Progenitor cell of endocrine pancreas (in vitro differentiated cells): ENCODE data around the gene RNF182. TPM values are rescaled to one million over a fixed set of nuclear protein-coding genes. Genes with fewer than 3 reads are reported as not detected.

Experiments used
- DNase-seq: peaks from one replicate; pipeline ENCODE4 v3.0.0; 2021; ENCODE audit warnings: low spot score; ENCODE audit not compliant: unreplicated experiment
- H3K27ac Mint-ChIP-seq: 2 replicates; pipeline ENCODE4 v1.8.0; 2021; ENCODE audit warnings: mild to moderate bottlenecking, moderate library complexity, mixed read lengths
- H3K27me3 Mint-ChIP-seq: 2 replicates; pipeline ENCODE4 v1.8.0; 2021; ENCODE audit warnings: mixed read lengths
- H3K36me3 Mint-ChIP-seq: 2 replicates; pipeline ENCODE4 v1.8.0; 2022; ENCODE audit warnings: mixed read lengths; ENCODE audit not compliant: insufficient read depth
- H3K4me1 Mint-ChIP-seq: 2 replicates; pipeline ENCODE4 v1.8.0; 2021; ENCODE audit warnings: low read depth, mixed read lengths
- H3K4me3 Mint-ChIP-seq: 2 replicates; pipeline ENCODE4 v1.8.0; 2021; ENCODE audit warnings: low read depth, mild to moderate bottlenecking, moderate library complexity, mixed read lengths
- H3K9me3 Mint-ChIP-seq: 2 replicates; pipeline ENCODE4 v1.8.0; 2021; ENCODE audit warnings: low read depth, mixed read lengths
- CTCF ChIP-seq: fragments of 200-600 bp; sonication (generic); IDR thresholded peaks from one replicate; pipeline ENCODE4 v1.5.0; 2021; ENCODE audit warnings: antibody characterized with exemption, mild to moderate bottlenecking; ENCODE audit not compliant: unreplicated experiment
- total RNA-seq: library from RNA; stranded (reverse); gene quantifications from 2 replicates; pipeline ENCODE4 v1.2.1, GENCODE V29; 2021

RNF182 gene
- total RNA-seq, 1 donor from 2014 or later = 1.9 TPM

GRCh38 chr6:13943943-13944342 lies 19.2 kb downstream of the RNF182 start:
- no peaks in the 10 kb centered on the region for H3K4me1 Mint-ChIP-seq
- H3K4me3 Mint-ChIP-seq = no peak overlapping the region
- H3K27me3 Mint-ChIP-seq = no peaks in the 10 kb centered on the region
- peaks cover 5% of the 10 kb centered on the region for H3K36me3 Mint-ChIP-seq
- peaks cover 23% of the 10 kb centered on the region for H3K9me3 Mint-ChIP-seq
- no peak for DNase-seq
- H3K27ac Mint-ChIP-seq = no peak overlapping the region
- no peak for TF ChIP-seq CTCF

GRCh38 chr6:13946506-13946905 lies 21.8 kb downstream of the RNF182 start:
- no peak for DNase-seq
- no peaks in the 10 kb centered on the region for H3K4me1 Mint-ChIP-seq
- peaks cover 9% of the 10 kb centered on the region for H3K36me3 Mint-ChIP-seq
- H3K9me3 Mint-ChIP-seq = peaks cover 31% of the 10 kb centered on the region
- H3K27me3 Mint-ChIP-seq = no peaks in the 10 kb centered on the region
- TF ChIP-seq CTCF = no peak
- H3K27ac Mint-ChIP-seq = no peak overlapping the region
- H3K4me3 Mint-ChIP-seq = no peak overlapping the region

- Mint-ChIP-seq H3K27me3 (no peaks in the 10 kb centered on the region), H3K9me3 (peaks cover 28% of the 10 kb centered on the region), H3K4me1 (no peaks in the 10 kb centered on the region), H3K36me3 (peaks cover 8% of the 10 kb centered on the region), H3K4me3 (no peak overlapping the region), H3K27ac (no peak overlapping the region)
- DNase-seq = no peak
- no peak for TF ChIP-seq CTCF
Measured at GRCh38 chr6:13947611-13948178, 22.9 kb downstream of the RNF182 start.

GRCh38 chr6:13952101-13952500 lies 27.3 kb downstream of the RNF182 start:
- Mint-ChIP-seq H3K36me3 (peaks cover 6% of the 10 kb centered on the region), H3K9me3 (peaks cover 21% of the 10 kb centered on the region), H3K27ac (no peak overlapping the region), H3K4me1 (no peaks in the 10 kb centered on the region), H3K4me3 (no peak overlapping the region), H3K27me3 (no peaks in the 10 kb centered on the region)
- TF ChIP-seq CTCF = no peak
- no peak for DNase-seq

DNA sequence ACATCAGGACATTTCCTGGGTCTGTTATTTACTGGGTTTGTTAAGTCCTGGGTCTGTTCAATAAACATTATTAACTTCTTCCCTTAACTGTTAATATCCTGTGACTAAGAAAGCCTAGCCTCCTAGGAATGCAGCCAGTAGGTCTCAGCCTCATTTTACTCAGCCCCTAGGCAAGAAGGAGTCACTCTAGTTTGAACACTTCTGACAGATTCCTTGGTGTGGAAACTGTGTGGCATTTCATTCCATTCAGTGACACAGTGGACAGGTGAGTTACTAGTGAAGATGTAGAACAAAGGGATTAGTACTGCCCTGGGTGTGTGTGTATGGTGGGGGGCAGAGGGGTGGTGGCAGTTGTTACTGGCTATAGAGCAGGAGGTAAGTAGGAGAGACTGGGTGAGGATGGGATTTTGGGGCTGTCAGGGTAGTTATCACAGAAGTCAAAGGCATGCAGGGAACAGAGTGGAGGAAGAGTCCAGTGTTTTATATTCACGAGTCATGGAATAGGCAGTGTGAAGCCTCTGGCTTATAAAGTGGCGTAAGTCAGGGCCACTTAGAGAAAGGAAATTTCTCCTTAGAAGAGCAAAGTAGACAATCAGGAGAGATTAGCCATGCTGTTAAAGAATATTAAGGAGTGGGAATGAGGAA lies 28.4 kb downstream of the RNF182 start:
- no peak for TF ChIP-seq CTCF
- no peak overlapping the region for H3K4me3 Mint-ChIP-seq
- H3K27ac Mint-ChIP-seq = no peak overlapping the region
- peaks cover 14% of the 10 kb centered on the region for H3K9me3 Mint-ChIP-seq
- no peak for DNase-seq
- peaks cover 6% of the 10 kb centered on the region for H3K36me3 Mint-ChIP-seq
- no peaks in the 10 kb centered on the region for H3K4me1 Mint-ChIP-seq
- no peaks in the 10 kb centered on the region for H3K27me3 Mint-ChIP-seq
